ENCODE measurements around the gene PTTG1.

The PTTG1 gene

GRCh38 chr5:160421625-160422258 lies at the start of gene PTTG1:
Gene PTTG1 (plus strand): TSS chr5:160421855. CDS start chr5:160422313, 458 bp downstream.
- in situ Hi-C loops (cut with MboI; ENCODE audit: low sequenced_read_pairs) = no loop called here

- in situ Hi-C loops (cut with MboI; ENCODE audit: low sequenced_read_pairs) = no loop called here
These were observed 46.5 kb upstream of the PTTG1 start for GRCh38 chr5:160375166-160375565.

GRCh38 chr5:160375701-160376100 lies 46.0 kb upstream of the PTTG1 start:
- in situ Hi-C loops (cut with MboI; ENCODE audit: low sequenced_read_pairs) = no loop called here

GRCh38 chr5:160376416-160376815 lies 45.2 kb upstream of the PTTG1 start:
- in situ Hi-C loops (cut with MboI; ENCODE audit: low sequenced_read_pairs) = no loop called here

- in situ Hi-C loops (cut with MboI; ENCODE audit: low sequenced_read_pairs) = no loop called here
These were observed 44.0 kb upstream of the PTTG1 start for GRCh38 chr5:160377651-160378050.

- in situ Hi-C loops (cut with MboI; ENCODE audit: low sequenced_read_pairs) = no loop called here
These were observed 43.3 kb upstream of the PTTG1 start for GRCh38 chr5:160378330-160378729.

GRCh38 chr5:160379511-160379910 lies 42.1 kb upstream of the PTTG1 start:
- in situ Hi-C loops (cut with MboI; ENCODE audit: low sequenced_read_pairs) = no loop called here

- in situ Hi-C loops (cut with MboI; ENCODE audit: low sequenced_read_pairs) = no loop called here
These were observed 41.6 kb upstream of the PTTG1 start for GRCh38 chr5:160380041-160380440.

- in situ Hi-C loops (cut with MboI; ENCODE audit: low sequenced_read_pairs) = no loop called here
These were observed 39.3 kb upstream of the PTTG1 start for GRCh38 chr5:160382346-160382745.

GRCh38 chr5:160384681-160385080 lies 37.0 kb upstream of the PTTG1 start:
- in situ Hi-C loops (cut with MboI; ENCODE audit: low sequenced_read_pairs) = no loop called here

- in situ Hi-C loops (cut with MboI; ENCODE audit: low sequenced_read_pairs) = no loop called here
These were observed 36.2 kb upstream of the PTTG1 start for GRCh38 chr5:160385496-160385895.

GRCh38 chr5:160387445-160387844 lies 34.2 kb upstream of the PTTG1 start:
- in situ Hi-C loops (cut with MboI; ENCODE audit: low sequenced_read_pairs) = no loop called here

GRCh38 chr5:160390787-160391696 lies 30.6 kb upstream of the PTTG1 start:
- in situ Hi-C loops (cut with MboI; ENCODE audit: low sequenced_read_pairs) = no loop called here

GRCh38 chr5:160395111-160395510 lies 26.5 kb upstream of the PTTG1 start:
- in situ Hi-C loops (cut with MboI; ENCODE audit: low sequenced_read_pairs) = no loop called here

- in situ Hi-C loops (cut with MboI; ENCODE audit: low sequenced_read_pairs) = no loop called here
These were observed 24.2 kb upstream of the PTTG1 start for GRCh38 chr5:160397492-160397891.

- in situ Hi-C loops (cut with MboI; ENCODE audit: low sequenced_read_pairs) = no loop called here
These were observed 22.8 kb upstream of the PTTG1 start for GRCh38 chr5:160398806-160399205.

GRCh38 chr5:160399402-160400353 lies 22.0 kb upstream of the PTTG1 start, which contains the start of gene FAM200C:
Gene FAM200C (minus strand): TSS chr5:160400054. CDS start chr5:160395490, 4,564 bp downstream.
- in situ Hi-C loops (cut with MboI; ENCODE audit: low sequenced_read_pairs) = no loop called here

- in situ Hi-C loops (cut with MboI; ENCODE audit: low sequenced_read_pairs) = no loop called here
These were observed 2.8 kb upstream of the PTTG1 start, which contains the start of gene SLU7 for GRCh38 chr5:160418561-160419457. Gene SLU7 (minus strand): TSS chr5:160419081. CDS start chr5:160415294, 3,787 bp downstream.

GRCh38 chr5:160419458-160420330 lies 2.0 kb upstream of the PTTG1 start:
- in situ Hi-C loops (cut with MboI; ENCODE audit: low sequenced_read_pairs) = no loop called here
